Endothelial cell of umbilical vein (primary cell): Measurements from ENCODE around the gene PXMP4. TPM values are rescaled to one million over a fixed set of nuclear protein-coding genes. Genes with fewer than 3 reads are reported as not detected.

Experiments
- BruUV-seq: library from RNA; stranded (reverse); fragments of 400-500 nt; replicated peaks from 2 replicates; lab custom pipeline; 2021; lab: Mats Ljungman, UMichigan
- CTCF ChIA-PET: fragments of 300-600, 350-600 bp; sonication (Branson Sonifier 250); formaldehyde crosslinking; loops from one replicate; lab custom pipeline; 2021; ENCODE audit warnings: antibody characterized with exemption, inconsistent platforms; lab: Charles Lee
- POLR2A ChIA-PET: fragments of 300-600, 350-600 bp; sonication (Branson Sonifier 250); formaldehyde crosslinking; loops from one replicate; lab custom pipeline; 2021; ENCODE audit warnings: antibody characterized with exemption, inconsistent platforms; lab: Charles Lee
- DNase-seq: peaks from one replicate; pipeline ENCODE4 v3.0.0-alpha.2; 2011; ENCODE audit warnings: low read depth, low spot score
- FAIRE-seq: peaks from 2 replicates; lab custom pipeline; 2011; peaks lifted over from hg19 to GRCh38; lab: Jason Lieb, UNC
- H2AFZ ChIP-seq: 2 replicates; pipeline ENCODE4 v1.6.0; 2012; ENCODE audit warnings: low read depth, low read length, control low read depth, inconsistent platforms
- H3K27ac ChIP-seq: 2 replicates; pipeline ENCODE4 v1.5.1; 2011; ENCODE audit warnings: low read depth, mild to moderate bottlenecking, control low read depth, low read length, moderate library complexity; ENCODE audit not compliant: insufficient read depth
- H3K27me3 ChIP-seq, 2 experiments: 2 replicates each; pipeline versions ENCODE4 v1.6.0 to v1.6.1; 2011; ENCODE audit warnings: low read length in 2 of 2, mixed read lengths in 1 of 2; ENCODE audit not compliant: control insufficient read depth in 2 of 2, insufficient read depth in 2 of 2
- H3K36me3 ChIP-seq, 2 experiments: 2 replicates in 1 of 2; 3 replicates in 1 of 2; pipeline ENCODE4 v1.5.1; 2011; ENCODE audit warnings: low read length in 2 of 2, mild to moderate bottlenecking in 1 of 2, moderate library complexity in 1 of 2; ENCODE audit not compliant: control insufficient read depth in 2 of 2, insufficient read depth in 2 of 2; ENCODE audit errors: extremely low read depth in 1 of 2
- H3K4me1 ChIP-seq: 3 replicates; pipeline ENCODE4 v1.5.1; 2011; ENCODE audit warnings: mild to moderate bottlenecking, low read length; ENCODE audit not compliant: control insufficient read depth, insufficient read depth; ENCODE audit errors: extremely low read depth
- H3K4me2 ChIP-seq: 2 replicates; pipeline ENCODE4 v1.6.1; 2011; ENCODE audit warnings: low read length, control low read depth, mixed read lengths; ENCODE audit not compliant: insufficient read depth
- H3K4me3 ChIP-seq, 3 experiments: fragments of 200-600 bp in 1 of 3; sonication (generic), shearing (Covaris generic) in 1 of 3; replicated peaks in 1 of 3; 2 replicates each; pipeline ENCODE4 v1.5.1; 2011 to 2016; ENCODE audit warnings: control low read depth in 3 of 3, low read length in 3 of 3, mild to moderate bottlenecking in 2 of 3, inconsistent platforms in 1 of 3, low read depth in 1 of 3, moderate library complexity in 1 of 3; ENCODE audit not compliant: insufficient read depth in 1 of 3
- H3K79me2 ChIP-seq: 2 replicates; pipeline ENCODE4 v1.6.0; 2012; ENCODE audit warnings: low read length, inconsistent platforms; ENCODE audit not compliant: control insufficient read depth, insufficient read depth
- H3K9ac ChIP-seq: replicated peaks from 2 replicates; pipeline ENCODE3; 2011; ENCODE audit warnings: low read length, control low read depth; ENCODE audit not compliant: insufficient read depth; ENCODE audit errors: extremely low read depth
- H3K9me1 ChIP-seq: replicated peaks from 3 replicates; pipeline ENCODE4 v1.6.0; 2011; ENCODE audit warnings: mild to moderate bottlenecking, low read length; ENCODE audit not compliant: control insufficient read depth, insufficient read depth; ENCODE audit errors: extremely low read depth
- H3K9me3 ChIP-seq: replicated peaks from 2 replicates; pipeline ENCODE4 v1.5.1; 2012; ENCODE audit warnings: low read length, inconsistent platforms; ENCODE audit not compliant: control insufficient read depth, insufficient read depth
- H4K20me1 ChIP-seq: replicated peaks from 2 replicates; pipeline ENCODE3; 2011; ENCODE audit warnings: mild to moderate bottlenecking, low read length; ENCODE audit not compliant: control insufficient read depth, insufficient read depth; ENCODE audit errors: extremely low read depth
- CTCF ChIP-seq, 2 donors: IDR thresholded peaks; 1 replicate in 1 of 2; 2 replicates in 1 of 2; pipeline ENCODE4 v1.5.1; 2011; ENCODE audit warnings: low read length in 2 of 2, mild to moderate bottlenecking in 2 of 2, moderate library complexity in 2 of 2, control low read depth in 1 of 2, inconsistent platforms in 1 of 2, low read depth in 1 of 2; ENCODE audit not compliant: insufficient read depth in 1 of 2; ENCODE audit errors: extremely low read depth in 1 of 2
- EZH2 ChIP-seq: IDR thresholded peaks from 2 replicates; pipeline ENCODE4 v1.6.1; 2012; ENCODE audit warnings: borderline replicate concordance, low read depth, mild to moderate bottlenecking, moderate library complexity, low read length, inconsistent platforms; ENCODE audit not compliant: severe bottlenecking
- FOS ChIP-seq: IDR thresholded peaks from 2 replicates; pipeline ENCODE4 v1.6.1; 2011; ENCODE audit warnings: mild to moderate bottlenecking, low read length, moderate library complexity, borderline replicate concordance; ENCODE audit not compliant: insufficient read depth
- GATA2 ChIP-seq: IDR thresholded peaks from 2 replicates; pipeline ENCODE4 v1.7.0; 2011; ENCODE audit warnings: low read depth, mild to moderate bottlenecking, moderate library complexity, mixed read lengths, low read length; ENCODE audit not compliant: insufficient read length, insufficient read depth
- JUN ChIP-seq: IDR thresholded peaks from 2 replicates; pipeline ENCODE4 v1.6.1; 2011; ENCODE audit warnings: borderline replicate concordance, low read depth; ENCODE audit not compliant: insufficient read length, insufficient read depth
- MYC ChIP-seq: IDR thresholded peaks from one replicate; pipeline ENCODE4 v1.6.1; 2011; ENCODE audit warnings: mild to moderate bottlenecking, low read depth, low read length
- POLR2A ChIP-seq: IDR thresholded peaks from 2 replicates; pipeline ENCODE4 v1.6.1; 2012; ENCODE audit warnings: low read depth, mild to moderate bottlenecking, control low read depth, low read length
- POLR2AphosphoS5 ChIP-seq: IDR thresholded peaks from 2 replicates; pipeline ENCODE4 v1.6.1; 2012; ENCODE audit warnings: low read depth, mild to moderate bottlenecking, control low read depth, low read length, moderate library complexity; ENCODE audit not compliant: insufficient read depth
- dilution Hi-C: fragments of 300-500 bp; cut with MboI; formaldehyde crosslinking; loops from one replicate; pipeline ENCODE4 v1.15.0; 2019; ENCODE audit warnings: low sequenced_read_pairs; ENCODE audit not compliant: extremely low pct_ligation_motif_present
- intact Hi-C: fragments of 100-400 bp; cut with micrococcal nuclease; formaldehyde crosslinking; loops from one replicate; pipeline ENCODE4 v1.10.0; 2022
- polyA plus RNA-seq, 4 experiments: library from polyadenylated mRNA; depleted of rRNA in 3 of 4; stranded (reverse) in 3 of 4; unstranded in 1 of 4; fragments of >200 nt; gene quantifications; 2 replicates each; pipeline versions ENCODE4 v1.2.1 to v1.2.3, GENCODE V29; 2011 to 2012; ENCODE audit warnings: missing spikeins in 1 of 4
- total RNA-seq: library from RNA; stranded (reverse); gene quantifications from 2 replicates; pipeline ENCODE4 v1.2.3, GENCODE V29; 2021
- TF ChIP-seq, protein P1 (sequence below): IDR thresholded peaks from 2 replicates; pipeline ENCODE4 v1.6.1; 2011; ENCODE audit not compliant: insufficient read depth, insufficient read length

The PXMP4 gene
- total and polyA plus RNA-seq, 2 donors (not counting 3 experiments of a cell fraction or from before 2014, with no cell fraction given) = 6.9 to 8.5 TPM

DNA sequence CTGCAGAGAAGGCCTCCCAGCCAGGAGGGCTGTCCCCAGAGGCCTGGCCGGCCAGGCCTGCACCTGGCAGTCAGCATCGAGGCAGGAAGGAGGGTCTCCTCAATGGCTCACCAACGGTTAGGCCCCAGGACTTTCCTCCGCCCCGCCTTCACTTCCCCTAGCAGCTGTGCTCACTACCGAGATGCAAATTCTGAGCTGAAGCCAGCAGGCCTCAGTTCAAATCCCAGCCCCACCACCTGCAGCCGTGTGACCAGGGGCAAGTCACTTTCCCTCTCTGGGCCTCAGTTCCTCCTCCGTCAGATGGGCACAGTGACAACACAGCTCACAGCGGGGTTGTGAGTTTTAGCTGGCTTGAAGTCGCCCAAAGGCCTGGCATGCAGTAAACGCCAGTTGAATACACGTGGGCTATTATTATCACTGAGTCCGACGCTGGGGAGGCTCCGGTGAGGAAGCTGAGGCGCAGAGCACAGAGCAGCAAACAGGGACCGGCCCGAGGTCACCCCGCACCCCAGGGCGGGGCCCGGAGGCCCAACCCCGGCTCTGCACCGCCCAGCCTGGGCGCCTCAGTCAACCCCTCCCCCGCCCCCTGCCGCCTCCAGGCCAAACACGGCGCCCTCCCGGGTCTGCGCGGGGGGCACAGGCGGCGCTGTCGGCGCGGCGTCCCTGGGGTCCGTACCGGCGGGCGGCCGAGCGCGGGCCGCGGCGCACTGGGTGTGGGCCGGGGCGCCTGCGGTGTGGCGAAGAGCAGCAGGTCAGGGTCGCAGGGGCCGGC, 34.6 kb downstream of the PXMP4 start:
- Histone ChIP-seq H3K27ac (peak overlapping the region; percentile 4), H3K9me1 (no peaks in the 10 kb centered on the region), H3K27me3 (no peaks in the 10 kb centered on the region), H3K9ac (peak overlapping the region; percentile 68), H3K79me2 (peaks cover 26% of the 10 kb centered on the region), H3K4me2 (peak overlapping the region; percentile 70), H4K20me1 (no peaks in the 10 kb centered on the region), H3K4me1 (peaks cover 36% of the 10 kb centered on the region), H2AFZ (peak overlapping the region; percentile 8), H3K4me3 (peak overlapping the region; percentile 4 to 50 (median 11)), H3K36me3 (no peaks in the 10 kb centered on the region), H3K9me3 (no peaks in the 10 kb centered on the region)
- dilution Hi-C loops = no loop called here
- DNase-seq = peak; percentile 13
- POLR2A ChIA-PET = no interaction called here
- CTCF ChIA-PET = interaction anchor here (1.0 to 1.7 kb wide), 4 partner anchors 9 to 102 kb away, joined by 3 to 13 read pairs (median 4); partner anchors contain the start of gene ACTL10
- no peak for FAIRE-seq
- intact Hi-C loops = loop anchor here (1.0 to 5.0 kb wide), 4 partner anchors 19 to 126 kb away; partner anchors contain the start of genes ACTL10, CHMP4B and ZNF341
- TF ChIP-seq JUN = no peak
- TF ChIP-seq POLR2A = no peak
- TF ChIP-seq CTCF (IDR thresholded peaks at IDR 0.05; ENCODE audit: extremely low read depth in 1 of 2, insufficient read depth in 1 of 2, low read depth in 1 of 2, low read length in 2 of 2) = no peak
- no peak for TF ChIP-seq POLR2AphosphoS5
- no peak for TF ChIP-seq MYC
- no peak for TF ChIP-seq EZH2
- TF ChIP-seq FOS = no peak
- no peak for TF ChIP-seq GATA2
- TF ChIP-seq, protein P1, sequence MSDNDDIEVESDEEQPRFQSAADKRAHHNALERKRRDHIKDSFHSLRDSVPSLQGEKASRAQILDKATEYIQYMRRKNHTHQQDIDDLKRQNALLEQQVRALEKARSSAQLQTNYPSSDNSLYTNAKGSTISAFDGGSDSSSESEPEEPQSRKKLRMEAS = no peak
- TSS peak; percentile 55 for BruUV-seq
